HUES64 (cell line): ENCODE measurements around the gene C1QTNF2.
A peak's percentile ranks its signal among the peaks of the same experiment; 100 is the strongest.

Source experiments
- H3K27ac ChIP-seq: 2 replicates; pipeline ENCODE4 v1.7.0; 2013; ENCODE audit warnings: low read depth, low read length, inconsistent platforms
- H3K27me3 ChIP-seq: 2 replicates; pipeline ENCODE4 v1.6.1; 2013; ENCODE audit warnings: mild to moderate bottlenecking, low read length; ENCODE audit not compliant: insufficient read depth
- H3K36me3 ChIP-seq: 2 replicates; pipeline ENCODE4 v1.6.1; 2013; ENCODE audit warnings: mild to moderate bottlenecking, low read length; ENCODE audit not compliant: insufficient read depth
- H3K4me1 ChIP-seq: 2 replicates; pipeline ENCODE4 v1.6.1; 2013; ENCODE audit warnings: mild to moderate bottlenecking, low read length, moderate library complexity; ENCODE audit not compliant: insufficient read depth
- H3K4me3 ChIP-seq: 2 replicates; pipeline ENCODE4 v1.5.1; 2013; ENCODE audit warnings: mild to moderate bottlenecking, low read length, moderate library complexity
- H3K9ac ChIP-seq: 2 replicates; pipeline ENCODE4 v1.6.1; 2013; ENCODE audit warnings: mild to moderate bottlenecking, low read depth, low read length
- H3K9me3 ChIP-seq: 2 replicates; pipeline ENCODE4 v1.6.1; 2013; ENCODE audit warnings: low read depth, low read length; ENCODE audit not compliant: insufficient read depth
- WGBS: fragments of 150-250, 120-280 bp; methylation state at CpG from one replicate; pipeline ENCODE4 v1.1.7; 2013; ENCODE audit warnings: missing lambda C conversion rate; 5-methylcytosine and 5-hydroxymethylcytosine counted together

The C1QTNF2 gene

DNA sequence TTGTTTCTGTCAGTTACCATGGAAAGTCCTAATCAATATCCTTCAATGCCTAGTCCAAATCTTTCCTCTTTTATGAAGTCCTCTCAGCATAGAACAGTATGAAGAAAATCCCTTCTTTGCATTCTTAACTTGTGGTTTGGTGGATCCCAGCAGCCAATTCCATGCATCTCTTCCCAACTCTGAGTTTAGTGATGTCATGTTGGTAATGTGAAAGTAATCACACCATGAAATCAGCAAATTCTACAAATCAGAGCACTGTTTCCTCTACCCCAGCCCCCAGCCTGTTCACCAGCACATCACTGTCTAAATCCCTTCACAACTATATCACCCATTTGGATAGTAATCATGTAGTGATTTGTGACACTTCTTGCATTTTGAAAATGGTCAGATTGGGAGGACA is 4.7 kb upstream of the C1QTNF2 start:
- Histone ChIP-seq H3K36me3 (no peaks in the 10 kb centered on the region), H3K9me3 (no peaks in the 10 kb centered on the region), H3K4me1 (0 out of 2 replicates have a peak, but pooled peaks cover 8% of the 10 kb centered on the region), H3K27me3 (peaks cover 23% of the 10 kb centered on the region), H3K4me3 (no peak overlapping the region), H3K9ac (no peak overlapping the region), H3K27ac (no peak overlapping the region)

DNA sequence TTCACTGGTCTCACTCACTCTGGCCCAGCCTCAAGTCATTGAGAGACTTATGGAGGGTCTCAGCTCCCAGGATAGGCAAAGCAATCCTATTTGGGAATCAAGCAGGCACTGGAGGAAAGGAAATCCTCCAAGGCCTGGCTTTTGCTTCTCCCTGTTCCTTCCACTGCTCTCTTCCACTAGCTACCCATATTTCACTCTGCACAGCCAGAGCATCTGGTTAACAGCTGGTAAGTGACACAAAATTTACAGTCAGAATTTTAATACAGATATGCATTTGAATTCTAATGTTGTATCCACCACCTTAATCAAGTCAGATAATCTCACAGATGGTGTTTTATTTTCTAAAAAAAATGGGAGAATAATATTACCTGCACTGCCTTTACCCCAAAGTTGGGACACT is 868 bp upstream of the C1QTNF2 start:
- Histone ChIP-seq H3K27me3 (peaks cover 39% of the 10 kb centered on the region), H3K36me3 (no peaks in the 10 kb centered on the region), H3K4me1 (0 out of 2 replicates have a peak, but pooled peaks cover 4% of the 10 kb centered on the region), H3K27ac (no peak overlapping the region), H3K9me3 (no peaks in the 10 kb centered on the region), H3K9ac (no peak overlapping the region), H3K4me3 (no peak overlapping the region)

DNA sequence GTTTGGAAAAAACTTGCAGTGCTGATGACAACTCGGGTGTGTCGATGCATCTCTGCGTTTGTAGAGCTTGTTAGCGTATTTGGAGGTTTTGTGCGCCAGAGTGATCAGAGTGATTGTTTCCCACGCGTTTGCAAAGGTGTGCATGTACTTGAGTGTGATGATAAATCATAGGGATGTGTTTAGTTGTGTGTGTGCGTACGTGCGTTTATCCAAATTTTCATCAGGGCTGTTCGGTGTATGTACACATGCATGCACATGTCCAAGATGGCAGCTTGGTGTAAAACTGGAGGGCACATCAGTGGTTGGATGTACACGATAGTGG is 248 bp upstream of the C1QTNF2 start:
- Histone ChIP-seq H3K4me1 (0 out of 2 replicates have a peak, but pooled peaks cover 4% of the 10 kb centered on the region), H3K36me3 (no peaks in the 10 kb centered on the region), H3K27ac (no peak overlapping the region), H3K27me3 (peaks cover 39% of the 10 kb centered on the region), H3K9ac (0 out of 2 replicates have a peak overlapping the region, but pooled peaks have one; percentile 14), H3K4me3 (peak overlapping the region; percentile 55), H3K9me3 (no peaks in the 10 kb centered on the region)
- WGBS = 56% methylated on average over 12 of the region's 12 CpGs

DNA sequence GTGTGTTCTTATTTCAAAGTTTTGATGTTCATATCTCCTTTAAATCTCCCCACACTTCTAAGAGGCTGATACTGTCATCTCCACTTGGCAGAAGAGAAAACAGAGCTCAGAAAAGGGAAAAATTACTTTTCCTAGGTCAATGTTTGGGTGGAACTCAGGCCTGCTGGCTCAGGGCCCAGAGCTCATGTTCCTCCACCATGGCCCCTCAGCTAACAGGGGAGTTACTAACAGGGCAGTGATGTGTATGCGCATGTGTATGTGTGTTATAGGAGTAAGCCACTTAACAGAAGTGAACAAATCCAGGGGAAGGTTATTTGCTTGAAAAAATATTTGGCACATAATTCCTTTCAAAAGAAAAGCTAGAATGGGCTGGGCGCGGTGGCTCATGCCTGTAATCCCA is 2.5 kb downstream of the C1QTNF2 start:
- H3K27ac ChIP-seq = no peak overlapping the region
- WGBS = 95% methylated on average over 3 of the region's 3 CpGs
- peaks cover 39% of the 10 kb centered on the region for H3K27me3 ChIP-seq
- no peak overlapping the region for H3K9ac ChIP-seq
- H3K9me3 ChIP-seq = no peaks in the 10 kb centered on the region
- H3K4me3 ChIP-seq = no peak overlapping the region
- no peaks in the 10 kb centered on the region for H3K36me3 ChIP-seq
- H3K4me1 ChIP-seq = peaks cover 7% of the 10 kb centered on the region; the same call in 1 of the 2 replicates

DNA sequence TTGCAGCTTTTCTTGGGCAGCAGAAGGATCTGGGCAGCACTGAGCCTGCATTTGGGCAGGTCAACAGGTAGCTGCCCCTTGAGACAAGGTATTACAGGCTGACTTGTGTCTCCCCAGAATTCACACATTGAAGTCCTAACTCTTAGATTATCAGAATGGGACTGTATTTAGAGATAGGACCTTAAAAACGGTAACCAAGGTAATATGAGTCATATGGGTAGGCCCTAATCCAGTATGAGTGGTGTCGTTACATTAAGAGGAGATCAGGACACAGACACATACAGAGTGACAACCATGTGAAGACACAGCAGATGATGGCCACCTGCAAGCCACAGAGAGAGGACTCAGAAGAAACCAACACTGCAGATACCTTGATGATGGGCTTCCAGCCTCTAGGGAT is 3.2 kb downstream of the C1QTNF2 start:
- Histone ChIP-seq H3K27ac (no peak overlapping the region), H3K4me1 (peaks cover 7% of the 10 kb centered on the region; the same call in 1 of the 2 replicates), H3K9ac (no peak overlapping the region), H3K27me3 (peaks cover 36% of the 10 kb centered on the region), H3K4me3 (no peak overlapping the region), H3K9me3 (no peaks in the 10 kb centered on the region), H3K36me3 (no peaks in the 10 kb centered on the region)
- 71% methylated on average over 2 of the region's 2 CpGs for WGBS

DNA sequence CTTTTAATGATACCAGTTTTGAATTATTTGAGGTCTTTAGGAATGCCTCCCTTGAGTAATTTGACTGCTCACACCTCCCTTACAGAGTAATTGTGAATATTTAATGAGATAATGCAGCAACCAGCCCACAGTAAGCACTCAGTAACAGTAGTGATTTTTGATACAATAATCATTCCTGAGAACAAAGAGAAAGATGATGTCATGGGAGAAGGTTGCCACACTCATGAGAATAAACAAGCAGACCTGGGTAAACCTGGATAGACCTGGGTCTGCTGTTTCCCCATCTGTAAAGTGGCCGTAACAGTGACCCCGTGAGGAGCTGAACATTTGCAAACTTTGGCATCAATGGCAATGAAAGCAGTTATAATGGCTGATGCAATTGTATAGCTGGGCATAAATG is 4.2 kb downstream of the C1QTNF2 start:
- Histone ChIP-seq H3K9ac (no peak overlapping the region), H3K9me3 (no peaks in the 10 kb centered on the region), H3K27me3 (peaks cover 27% of the 10 kb centered on the region), H3K4me1 (peaks cover 7% of the 10 kb centered on the region; the same call in 1 of the 2 replicates), H3K4me3 (no peak overlapping the region), H3K36me3 (no peaks in the 10 kb centered on the region), H3K27ac (no peak overlapping the region)
- WGBS = 92% methylated on average over 2 of the region's 2 CpGs

DNA sequence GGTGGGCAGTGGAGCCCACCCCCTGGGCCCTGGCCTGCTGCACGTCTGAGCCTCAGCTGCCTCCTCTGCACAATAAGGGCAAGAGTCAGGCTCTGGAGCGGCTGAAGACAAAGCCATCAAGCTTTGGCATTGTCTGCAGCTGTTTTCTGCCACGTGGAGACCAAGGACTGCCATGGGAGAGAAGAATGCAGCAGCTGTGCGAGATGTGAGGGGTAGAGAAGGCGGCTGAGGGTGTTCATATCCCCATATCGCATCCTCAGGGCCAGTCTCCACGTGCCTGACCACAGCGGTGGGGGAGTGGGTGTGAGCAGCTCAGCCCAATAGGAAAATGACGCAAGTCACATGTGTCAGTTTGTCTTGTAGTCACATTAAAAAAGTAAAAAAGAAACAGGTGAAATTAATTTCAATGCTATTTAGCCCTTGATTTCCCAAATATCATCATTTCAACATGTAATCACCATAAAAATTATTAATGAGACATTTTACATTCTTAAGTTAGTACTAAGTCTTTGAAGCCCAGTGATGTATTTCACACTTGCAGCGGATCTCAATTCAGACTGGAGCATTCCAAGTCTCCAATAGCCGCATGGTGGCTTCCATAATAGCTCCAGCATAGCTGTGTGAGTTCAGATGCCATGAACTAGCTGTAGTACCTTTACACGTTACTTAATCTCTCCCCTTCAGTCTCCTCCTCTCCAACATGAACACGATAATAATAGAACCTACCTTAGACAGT is 6.6 kb downstream of the C1QTNF2 start:
- no peaks in the 10 kb centered on the region for H3K9me3 ChIP-seq
- H3K36me3 ChIP-seq = no peaks in the 10 kb centered on the region
- no peak overlapping the region for H3K4me3 ChIP-seq
- H3K27ac ChIP-seq = no peak overlapping the region
- H3K27me3 ChIP-seq = 0 out of 2 replicates have a peak, but pooled peaks cover 4% of the 10 kb centered on the region
- no peak overlapping the region for H3K9ac ChIP-seq
- peaks cover 7% of the 10 kb centered on the region; the same call in 1 of the 2 replicates for H3K4me1 ChIP-seq
- WGBS = 81% methylated on average over 12 of the region's 13 CpGs

DNA sequence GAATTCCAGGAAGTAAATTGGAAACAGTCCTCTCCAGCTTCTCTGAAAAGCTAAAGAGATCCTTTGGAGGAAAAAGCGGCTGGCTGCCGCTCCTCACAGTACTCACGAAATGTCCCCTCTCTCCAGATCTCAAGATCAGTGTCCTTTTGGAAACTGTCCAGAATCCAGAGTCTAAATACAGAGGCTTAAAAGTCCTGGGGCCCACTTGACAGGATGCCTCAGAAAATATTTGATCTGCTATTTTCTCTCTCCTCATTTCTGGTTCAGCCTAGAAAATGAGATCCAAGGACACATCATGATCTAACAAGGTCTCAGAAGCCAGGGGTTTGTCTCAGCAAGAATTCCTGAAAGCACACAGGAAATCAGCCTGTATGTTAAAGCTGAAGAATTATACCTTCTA is 7.2 kb downstream of the C1QTNF2 start:
- Histone ChIP-seq H3K27ac (no peak overlapping the region), H3K9me3 (no peaks in the 10 kb centered on the region), H3K27me3 (no peaks in the 10 kb centered on the region), H3K4me1 (peaks cover 7% of the 10 kb centered on the region; the same call in 1 of the 2 replicates), H3K36me3 (no peaks in the 10 kb centered on the region), H3K4me3 (no peak overlapping the region), H3K9ac (no peak overlapping the region)
- 92% methylated on average over 3 of the region's 3 CpGs for WGBS

DNA sequence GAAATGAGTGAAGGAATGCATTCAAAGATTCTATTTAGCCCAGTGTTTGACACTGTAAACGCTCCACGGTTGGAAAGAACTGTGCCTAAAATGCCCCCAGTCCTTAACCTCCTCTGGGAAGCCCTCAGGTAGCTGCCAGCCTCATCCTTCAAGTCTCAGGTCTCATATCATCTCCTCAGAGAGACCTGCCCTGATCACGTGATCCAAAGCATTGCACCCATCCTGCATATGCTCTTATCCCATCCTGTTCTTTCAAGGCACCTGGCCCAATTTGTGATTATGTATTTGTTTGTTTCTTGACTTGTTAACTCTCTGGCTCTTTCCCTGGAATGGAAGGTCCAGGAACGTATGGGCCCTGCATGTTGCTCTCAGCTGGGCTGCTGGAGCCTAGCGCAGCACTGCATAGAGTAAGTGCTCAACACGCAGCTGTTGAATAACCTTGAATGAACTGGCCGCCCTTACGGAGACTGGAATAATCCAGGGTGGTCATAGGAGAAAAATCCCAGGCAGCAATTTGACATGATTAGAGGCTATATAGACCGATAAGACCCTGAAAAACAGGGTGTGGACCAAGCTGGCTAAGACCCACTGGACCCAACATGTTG is 8.7 kb downstream of the C1QTNF2 start:
- Histone ChIP-seq H3K4me1 (peaks cover 7% of the 10 kb centered on the region), H3K27ac (no peak overlapping the region), H3K9me3 (no peaks in the 10 kb centered on the region), H3K4me3 (no peak overlapping the region), H3K36me3 (no peaks in the 10 kb centered on the region), H3K27me3 (no peaks in the 10 kb centered on the region), H3K9ac (no peak overlapping the region)
- 94% methylated on average over 9 of the region's 9 CpGs for whole genome bisulfite sequencing

DNA sequence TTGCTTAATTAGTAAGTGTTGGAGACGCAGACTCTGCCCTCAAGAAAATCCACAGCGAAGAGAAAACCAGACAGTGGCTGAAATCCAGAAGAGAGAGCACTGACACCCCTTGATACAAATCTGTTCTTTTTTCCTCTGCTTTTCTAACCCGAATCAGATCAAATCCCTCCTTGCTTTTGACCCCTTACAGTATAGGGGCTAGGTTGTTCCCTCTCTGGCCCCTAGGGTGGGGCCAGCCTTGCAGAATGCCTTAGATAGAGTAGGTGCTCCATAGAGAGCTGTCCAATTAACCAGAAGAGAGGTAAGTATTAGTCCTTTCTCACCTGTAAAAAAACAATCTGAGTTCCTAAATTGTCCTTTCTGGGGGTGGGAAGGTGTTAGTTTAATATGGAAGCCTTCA is 10.1 kb downstream of the C1QTNF2 start:
- 72% methylated on average over 3 of the region's 3 CpGs for WGBS
- no peak overlapping the region for H3K9ac ChIP-seq
- no peak overlapping the region for H3K4me3 ChIP-seq
- H3K27me3 ChIP-seq = no peaks in the 10 kb centered on the region
- H3K9me3 ChIP-seq = no peaks in the 10 kb centered on the region
- H3K27ac ChIP-seq = no peak overlapping the region
- H3K36me3 ChIP-seq = no peaks in the 10 kb centered on the region
- peaks cover 7% of the 10 kb centered on the region for H3K4me1 ChIP-seq

DNA sequence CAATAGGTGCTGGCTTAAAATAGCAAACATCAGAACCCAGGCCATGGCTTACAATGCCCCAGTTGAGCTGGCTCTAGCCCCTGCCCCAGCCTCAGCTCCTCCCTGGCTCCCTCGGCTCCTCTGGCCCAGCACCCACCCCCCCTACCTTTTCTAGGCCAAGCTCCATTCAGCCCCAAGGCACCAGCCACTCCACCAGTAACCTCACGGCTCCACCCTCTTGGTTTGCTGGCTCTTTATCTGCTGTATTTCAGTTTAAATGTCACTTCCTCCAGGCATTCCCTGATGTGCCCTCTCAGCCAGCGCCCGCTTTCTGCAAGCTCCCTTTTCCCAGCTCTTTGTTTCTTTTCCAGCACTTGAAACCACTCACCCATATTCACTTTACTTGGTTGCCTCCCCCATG is 10.6 kb downstream of the C1QTNF2 start:
- no peak overlapping the region for H3K4me3 ChIP-seq
- H3K36me3 ChIP-seq = no peaks in the 10 kb centered on the region
- H3K9ac ChIP-seq = no peak overlapping the region
- H3K4me1 ChIP-seq = peaks cover 7% of the 10 kb centered on the region
- no peaks in the 10 kb centered on the region for H3K27me3 ChIP-seq
- no peak overlapping the region for H3K27ac ChIP-seq
- WGBS = 51% methylated on average over 4 of the region's 4 CpGs
- no peaks in the 10 kb centered on the region for H3K9me3 ChIP-seq
